NB4 (cell line): Measurements from ENCODE around the gene R3HDM1.

ENCODE experiments used
- CTCF ChIP-seq: IDR thresholded peaks from one replicate; pipeline ENCODE4 v1.5.1; 2012; ENCODE audit warnings: low read depth, low read length
- MAX ChIP-seq: IDR thresholded peaks from 2 replicates; pipeline ENCODE4 v1.6.1; 2011; ENCODE audit warnings: low read depth, low read length
- POLR2A ChIP-seq: IDR thresholded peaks from 2 replicates; pipeline ENCODE4 v1.6.1; 2011; ENCODE audit warnings: mild to moderate bottlenecking; ENCODE audit not compliant: insufficient read length; ENCODE audit errors: extremely low read depth

- TF ChIP-seq CTCF (peak; percentile 41), POLR2A (no peak), MAX (peak; percentile 45; the same call in 1 of the 2 replicates)
Observed at GRCh38 chr2:135744760-135745314, 213.6 kb downstream of the R3HDM1 start.
